ENCODE data around the gene CEP89.

DNA sequence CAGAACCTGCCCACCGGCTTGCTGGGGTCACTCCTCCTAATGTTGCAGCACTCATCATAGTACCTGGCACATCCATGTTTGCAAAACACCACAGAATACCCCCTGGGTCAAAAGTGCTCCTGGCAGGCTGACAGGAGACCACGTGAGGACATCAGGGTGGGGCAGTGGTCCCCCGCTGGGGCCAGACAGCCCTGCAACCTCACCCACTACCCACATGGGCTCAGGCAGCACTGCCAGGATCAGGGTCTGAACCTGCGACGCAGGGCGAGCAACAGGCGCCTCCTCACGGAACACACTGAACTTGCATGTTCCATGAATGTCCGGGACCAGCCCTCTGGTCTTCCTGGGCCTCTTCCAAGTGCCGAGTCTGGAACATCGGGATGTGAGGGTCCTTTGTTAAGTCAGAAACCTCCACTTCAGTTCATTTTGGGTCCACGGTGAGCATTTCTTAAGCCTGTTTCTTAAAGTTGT lies 100.7 kb downstream of the CEP89 start:
- no peak for TF ChIP-seq POLR2AphosphoS5 (IDR thresholded peaks at IDR 0.05)
- TF ChIP-seq, protein P1, sequence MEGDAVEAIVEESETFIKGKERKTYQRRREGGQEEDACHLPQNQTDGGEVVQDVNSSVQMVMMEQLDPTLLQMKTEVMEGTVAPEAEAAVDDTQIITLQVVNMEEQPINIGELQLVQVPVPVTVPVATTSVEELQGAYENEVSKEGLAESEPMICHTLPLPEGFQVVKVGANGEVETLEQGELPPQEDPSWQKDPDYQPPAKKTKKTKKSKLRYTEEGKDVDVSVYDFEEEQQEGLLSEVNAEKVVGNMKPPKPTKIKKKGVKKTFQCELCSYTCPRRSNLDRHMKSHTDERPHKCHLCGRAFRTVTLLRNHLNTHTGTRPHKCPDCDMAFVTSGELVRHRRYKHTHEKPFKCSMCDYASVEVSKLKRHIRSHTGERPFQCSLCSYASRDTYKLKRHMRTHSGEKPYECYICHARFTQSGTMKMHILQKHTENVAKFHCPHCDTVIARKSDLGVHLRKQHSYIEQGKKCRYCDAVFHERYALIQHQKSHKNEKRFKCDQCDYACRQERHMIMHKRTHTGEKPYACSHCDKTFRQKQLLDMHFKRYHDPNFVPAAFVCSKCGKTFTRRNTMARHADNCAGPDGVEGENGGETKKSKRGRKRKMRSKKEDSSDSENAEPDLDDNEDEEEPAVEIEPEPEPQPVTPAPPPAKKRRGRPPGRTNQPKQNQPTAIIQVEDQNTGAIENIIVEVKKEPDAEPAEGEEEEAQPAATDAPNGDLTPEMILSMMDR (IDR thresholded peaks at IDR 0.05), result no peak
